Breast epithelium (tissue), 3 donors: Measurements from ENCODE around the gene POU2F3.

Experiments
- POLR2A ChIP-seq: fragments of 450-650 bp; IDR thresholded peaks from one replicate; pipeline ENCODE4 v1.6.1; 2016; ENCODE audit warnings: antibody characterized with exemption, mild to moderate bottlenecking, moderate library complexity
- TF ChIP-seq, protein P1 (sequence below), 3 donors: fragments of 450-650 bp; IDR thresholded peaks; one replicate each; pipeline ENCODE4 v1.5.1; 2016 to 2017; ENCODE audit warnings: antibody characterized with exemption in 3 of 3, mild to moderate bottlenecking in 3 of 3, moderate library complexity in 3 of 3

DNA sequence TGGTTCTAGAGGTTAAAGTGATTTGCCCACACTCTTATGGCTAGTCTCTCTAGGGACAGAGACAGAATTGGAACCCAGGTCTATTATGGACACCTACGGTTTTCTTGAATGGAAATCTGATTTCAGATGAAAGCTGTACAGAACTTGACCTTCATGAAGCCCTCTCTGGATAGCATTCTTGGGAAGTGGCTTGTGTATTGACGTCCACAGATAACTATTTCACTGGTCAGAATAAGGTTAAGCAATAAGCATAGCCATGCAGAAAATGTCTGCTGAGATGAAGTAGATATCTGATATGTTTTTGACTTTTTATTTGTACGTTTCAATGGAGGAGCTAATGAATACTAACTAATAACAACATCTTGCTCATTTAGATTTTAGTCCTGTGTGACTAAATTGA is 86.3 kb downstream of the POU2F3 start:
- TF ChIP-seq, protein P1, sequence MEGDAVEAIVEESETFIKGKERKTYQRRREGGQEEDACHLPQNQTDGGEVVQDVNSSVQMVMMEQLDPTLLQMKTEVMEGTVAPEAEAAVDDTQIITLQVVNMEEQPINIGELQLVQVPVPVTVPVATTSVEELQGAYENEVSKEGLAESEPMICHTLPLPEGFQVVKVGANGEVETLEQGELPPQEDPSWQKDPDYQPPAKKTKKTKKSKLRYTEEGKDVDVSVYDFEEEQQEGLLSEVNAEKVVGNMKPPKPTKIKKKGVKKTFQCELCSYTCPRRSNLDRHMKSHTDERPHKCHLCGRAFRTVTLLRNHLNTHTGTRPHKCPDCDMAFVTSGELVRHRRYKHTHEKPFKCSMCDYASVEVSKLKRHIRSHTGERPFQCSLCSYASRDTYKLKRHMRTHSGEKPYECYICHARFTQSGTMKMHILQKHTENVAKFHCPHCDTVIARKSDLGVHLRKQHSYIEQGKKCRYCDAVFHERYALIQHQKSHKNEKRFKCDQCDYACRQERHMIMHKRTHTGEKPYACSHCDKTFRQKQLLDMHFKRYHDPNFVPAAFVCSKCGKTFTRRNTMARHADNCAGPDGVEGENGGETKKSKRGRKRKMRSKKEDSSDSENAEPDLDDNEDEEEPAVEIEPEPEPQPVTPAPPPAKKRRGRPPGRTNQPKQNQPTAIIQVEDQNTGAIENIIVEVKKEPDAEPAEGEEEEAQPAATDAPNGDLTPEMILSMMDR (IDR thresholded peaks at IDR 0.05): no peak
- TF ChIP-seq POLR2A: no peak
